HG03097 (cell line): ENCODE results near the gene KPNA6.
"Not testable (repeated sequence)": the region's sequence is repeated elsewhere in the genome, so short reads cannot be mapped to it uniquely, and the experiment has no call there.

ENCODE experiments used
- ATAC-seq: cut with Tn5 transposase; IDR thresholded peaks from one replicate; pipeline ENCODE4 v1.9.1; 2021; ENCODE audit not compliant: unreplicated experiment, low FRiP score

KPNA6 gene

GRCh38 chr1:32138965-32139364, 31.1 kb downstream of the KPNA6 start:
- ATAC-seq, result no peak

- no peak for ATAC-seq
Observed at GRCh38 chr1:32142446-32143301, 34.8 kb downstream of the KPNA6 start.

- ATAC-seq, result not testable (repeated sequence)
Observed at GRCh38 chr1:32143302-32143695, 35.4 kb downstream of the KPNA6 start.

DNA sequence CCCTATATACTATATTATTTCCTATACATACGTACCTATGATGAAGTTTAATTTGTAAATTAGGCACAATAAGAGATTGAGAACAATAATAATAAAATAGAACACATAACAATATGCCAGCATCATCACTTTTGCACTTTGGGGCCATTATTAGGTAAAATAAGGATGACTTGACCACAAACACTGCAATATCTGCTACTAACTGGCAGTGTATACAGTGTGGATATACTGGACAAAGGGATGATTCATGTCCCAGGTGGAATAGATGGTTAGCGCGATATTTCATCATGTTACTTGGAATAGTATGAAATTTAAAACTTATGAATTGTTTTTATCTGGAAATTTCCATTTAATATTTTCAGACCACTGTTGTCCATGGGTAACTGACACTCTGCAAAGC, 36.2 kb downstream of the KPNA6 start:
- no peak for ATAC-seq

DNA sequence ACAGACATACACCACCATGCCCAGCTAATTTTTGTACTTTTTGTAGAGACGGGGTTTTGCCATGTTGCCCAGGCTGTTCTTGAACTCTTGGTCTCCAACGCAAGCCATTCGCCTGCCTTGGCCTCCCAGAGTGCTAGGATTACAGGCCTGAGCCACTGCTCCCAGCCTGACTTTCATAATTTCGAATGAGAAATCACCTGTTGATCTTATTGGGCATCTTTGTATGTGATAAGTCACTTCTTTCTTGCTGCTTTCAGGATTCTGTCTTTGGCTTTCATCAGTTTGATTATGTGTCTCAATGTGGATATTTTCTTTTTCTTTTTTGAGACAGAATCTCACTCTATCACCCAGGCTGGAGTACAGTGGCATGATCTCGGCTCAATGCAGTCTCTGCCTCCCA, 39.9 kb downstream of the KPNA6 start:
- ATAC-seq, result not testable (repeated sequence)

- ATAC-seq, result no peak
Observed at GRCh38 chr1:32150847-32151246, 43.0 kb downstream of the KPNA6 start.

DNA sequence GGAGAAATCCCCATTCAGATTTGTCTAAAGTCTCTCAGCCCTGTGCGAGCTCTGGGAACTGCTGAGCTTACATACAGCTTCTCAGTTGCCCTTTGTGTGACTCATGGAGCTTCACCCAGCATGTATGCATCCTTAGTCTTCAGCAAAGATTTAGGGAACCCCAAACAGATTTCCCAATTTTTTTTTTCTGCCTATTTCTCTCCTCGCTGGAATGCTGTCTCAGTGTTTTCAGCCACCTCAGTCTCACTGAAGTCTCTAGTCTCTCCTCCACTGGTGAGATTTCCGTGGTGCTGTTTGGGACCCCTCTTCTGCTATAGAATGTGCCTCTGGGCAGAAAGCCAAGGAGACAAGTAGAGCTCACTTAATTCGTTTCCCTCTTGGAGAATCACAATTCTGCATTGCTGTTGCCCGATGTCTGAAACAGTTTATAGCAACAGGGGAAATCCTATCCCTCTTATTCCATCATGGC, 43.5 kb downstream of the KPNA6 start:
- ATAC-seq, result no peak

- ATAC-seq, result no peak
Observed at GRCh38 chr1:32159189-32159588, 51.3 kb downstream of the KPNA6 start.

DNA sequence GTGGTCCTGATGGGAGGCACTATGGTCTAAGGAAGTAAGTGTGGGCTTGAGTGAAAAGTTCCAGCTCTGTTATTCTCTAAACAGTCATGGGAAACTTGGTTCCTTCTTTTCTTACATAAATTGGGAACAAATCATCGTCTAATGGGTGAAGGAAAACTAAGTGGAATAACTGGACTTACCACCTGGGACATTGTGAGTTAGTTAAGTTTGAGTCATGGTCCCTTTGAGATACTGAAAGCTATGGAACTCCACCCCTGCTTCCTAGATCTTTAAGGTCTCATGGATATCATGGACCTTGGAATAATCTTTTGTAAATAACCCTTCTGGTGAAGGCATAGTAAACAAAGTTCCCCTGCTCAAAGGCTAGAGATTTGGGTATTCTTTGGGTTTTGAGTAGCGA, 55.5 kb downstream of the KPNA6 start:
- ATAC-seq, result no peak

- not testable (repeated sequence) for ATAC-seq
Observed at GRCh38 chr1:32165633-32166032, 57.8 kb downstream of the KPNA6 start.

- ATAC-seq, result no peak
Observed at GRCh38 chr1:32170991-32171390, 63.1 kb downstream of the KPNA6 start.

DNA sequence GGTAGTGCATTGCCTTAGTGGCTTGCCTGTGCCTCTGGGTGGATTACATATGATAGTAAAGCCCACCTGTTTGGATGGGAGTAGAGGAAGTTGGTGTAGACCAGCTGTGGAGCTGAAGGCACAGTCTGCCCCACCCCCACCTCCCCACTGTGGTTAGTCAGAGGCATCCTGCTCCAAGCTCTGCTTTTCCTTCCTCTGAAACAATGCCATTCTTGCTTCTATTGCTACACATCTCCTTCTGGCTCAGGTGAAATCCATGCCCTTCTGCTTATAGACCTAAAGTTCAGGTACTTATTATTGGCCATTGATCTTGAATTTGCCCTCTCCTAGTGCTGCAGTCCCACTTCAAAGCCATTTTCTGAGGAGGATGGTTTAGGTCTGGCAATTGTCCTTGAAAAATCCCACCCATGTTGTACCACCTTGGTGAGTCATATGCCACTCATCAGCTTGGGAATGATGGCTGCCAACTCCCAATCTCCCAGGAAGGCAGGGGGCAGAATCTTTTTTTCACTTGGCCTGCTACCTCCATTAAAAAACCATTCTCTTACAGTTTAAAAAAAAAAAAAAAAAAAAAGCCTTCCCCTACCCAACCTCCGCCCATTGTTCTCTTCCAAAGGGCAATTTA, 64.9 kb downstream of the KPNA6 start:
- ATAC-seq, result no peak

- ATAC-seq, result no peak
Observed at GRCh38 chr1:32178380-32179192, 70.7 kb downstream of the KPNA6 start.

- no peak for ATAC-seq
Observed at GRCh38 chr1:32179193-32179442, 71.3 kb downstream of the KPNA6 start.

DNA sequence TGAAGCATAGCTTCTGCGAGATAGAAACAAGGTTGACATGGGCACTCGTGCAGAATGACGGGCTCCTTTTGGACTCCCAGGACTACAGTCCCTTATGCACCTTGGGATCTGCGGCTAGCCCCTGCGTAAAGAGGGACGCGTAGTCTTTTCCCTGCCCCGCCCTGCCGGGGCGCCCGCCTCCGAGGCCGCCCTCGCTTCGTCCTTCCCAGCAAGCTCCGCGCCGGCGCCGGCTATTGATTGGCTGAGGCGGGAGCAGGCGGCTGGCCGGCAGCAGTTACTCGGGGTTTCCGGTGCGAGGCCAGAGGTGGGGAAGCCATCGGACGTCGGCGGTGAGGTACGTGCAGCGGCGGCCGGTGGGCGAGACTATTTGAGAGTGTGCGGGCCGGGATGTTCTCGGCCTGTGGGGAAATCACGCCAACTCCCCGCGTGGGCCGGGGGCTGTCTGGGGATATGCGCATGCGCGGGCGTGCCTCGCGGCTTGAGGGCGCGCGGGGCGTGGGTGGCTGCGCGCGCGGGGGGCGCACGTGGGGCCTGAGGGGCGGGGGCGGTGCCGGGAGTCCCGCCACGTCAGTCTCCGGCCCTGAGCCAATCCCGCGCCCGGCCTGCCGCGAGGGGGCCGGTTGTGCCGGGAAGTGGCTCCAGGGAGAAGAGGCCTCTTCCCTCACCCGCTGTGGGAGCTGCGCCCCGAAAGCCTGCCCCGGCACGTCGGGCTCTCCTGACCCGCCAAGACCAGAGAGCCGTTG, 71.8 kb downstream of the KPNA6 start, which contains the start of gene TXLNA:
TXLNA (plus strand) TSS at position 233 of the 743 bp plus-strand sequence. CDS start 671 bp downstream, outside the sequence.
- ATAC-seq, result peak; percentile 80

DNA sequence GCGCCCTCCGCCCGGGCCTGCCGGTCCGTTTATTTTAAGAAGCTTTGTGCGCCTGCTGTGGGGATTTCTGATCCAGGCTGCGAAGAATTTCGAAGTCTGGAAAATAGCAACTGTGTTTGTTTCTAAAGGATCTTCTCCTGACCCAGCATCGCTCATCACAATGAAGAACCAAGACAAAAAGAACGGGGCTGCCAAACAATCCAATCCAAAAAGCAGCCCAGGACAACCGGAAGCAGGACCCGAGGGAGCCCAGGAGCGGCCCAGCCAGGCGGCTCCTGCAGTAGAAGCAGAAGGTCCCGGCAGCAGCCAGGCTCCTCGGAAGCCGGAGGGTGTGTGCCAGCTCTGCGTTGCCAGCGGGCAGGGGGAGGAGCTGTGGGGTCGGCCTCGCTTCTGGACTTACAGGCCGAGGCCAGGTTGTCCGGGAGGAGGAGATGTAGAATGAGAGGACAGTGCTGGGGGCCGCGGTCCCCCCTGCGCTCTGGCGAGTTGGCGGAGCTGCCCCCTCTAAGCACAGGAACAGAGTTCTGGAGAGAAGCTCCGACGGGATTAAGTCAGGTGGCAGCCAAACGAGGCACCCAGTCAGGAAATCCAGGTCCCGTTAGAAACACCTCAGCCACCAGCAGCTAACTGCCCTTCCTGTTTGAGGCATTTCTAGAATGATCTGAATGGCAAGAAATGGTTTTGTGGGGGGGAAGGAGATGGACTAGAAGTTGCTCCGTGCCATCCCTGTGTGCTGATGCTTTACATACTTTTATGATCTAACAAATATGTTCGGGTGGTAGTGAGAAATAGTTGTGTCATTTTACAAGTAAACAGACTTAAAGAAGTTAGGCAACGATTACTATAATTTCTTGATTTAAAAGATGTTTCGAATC, 72.6 kb downstream of the KPNA6 start:
- no peak for ATAC-seq

GRCh38 chr1:32181065-32181464, 73.2 kb downstream of the KPNA6 start:
- ATAC-seq, result no peak

DNA sequence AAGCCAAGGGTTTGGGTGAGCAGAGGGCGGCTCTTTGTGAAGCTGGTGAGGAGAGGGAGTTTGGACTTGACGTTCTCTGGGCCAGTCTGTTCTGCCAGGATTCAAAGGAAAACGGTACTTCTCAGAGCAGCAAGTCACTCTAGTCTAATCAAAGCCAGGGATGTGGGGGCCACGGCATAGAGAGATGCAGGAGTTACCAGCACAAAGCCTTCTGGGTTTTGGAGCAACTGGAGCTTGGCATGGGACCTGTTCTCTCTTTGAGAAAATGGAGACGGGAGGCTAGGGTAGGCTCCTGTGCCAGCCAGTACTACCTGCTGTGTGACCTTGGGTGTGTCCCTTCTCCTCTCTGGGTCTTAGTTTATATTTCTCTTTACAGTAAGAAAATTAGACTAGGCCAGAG, 73.7 kb downstream of the KPNA6 start:
- no peak for ATAC-seq

- no peak for ATAC-seq
Observed at GRCh38 chr1:32182060-32182459, 74.2 kb downstream of the KPNA6 start.

DNA sequence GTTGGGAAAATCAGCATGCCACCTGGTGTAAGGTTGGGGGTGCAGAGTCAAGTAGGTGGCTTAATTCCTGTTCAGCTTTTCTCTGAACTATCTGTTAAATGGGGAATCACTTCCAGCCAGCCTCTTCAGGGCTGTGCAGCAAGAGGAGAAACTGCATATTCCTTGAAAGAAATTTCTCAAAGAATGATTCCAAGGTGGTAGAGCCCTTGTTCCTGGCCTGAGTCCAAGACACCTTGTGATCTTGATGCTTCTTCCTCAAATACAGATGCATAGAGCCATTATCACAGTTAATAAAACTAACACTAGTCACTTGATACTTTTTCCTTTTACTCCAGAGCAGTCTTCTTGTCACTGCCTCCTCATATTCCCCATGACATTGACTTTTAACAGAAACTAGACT, 76.8 kb downstream of the KPNA6 start:
- ATAC-seq, result no peak
